H1 (cell line): ENCODE data around the gene MYO7B.

Source experiments
- ATF2 ChIP-seq: IDR thresholded peaks from 2 replicates; pipeline ENCODE4 v1.6.1; 2012; ENCODE audit warnings: low read length, inconsistent platforms
- CBX8 ChIP-seq: fragments of 300-800, 300-1000 bp; sonication (generic); IDR thresholded peaks from 2 replicates; pipeline ENCODE4 v1.7.1; 2016; ENCODE audit warnings: low read depth, low read length, borderline replicate concordance
- CEBPB ChIP-seq: IDR thresholded peaks from 2 replicates; pipeline ENCODE4 v1.6.1; 2012; ENCODE audit warnings: low read depth, low read length
- EGR1 ChIP-seq: IDR thresholded peaks from 2 replicates; pipeline ENCODE4 v1.6.1; 2011; ENCODE audit warnings: low read depth, low read length, borderline replicate concordance
- EZH2 ChIP-seq: fragments of 200-600 bp; sonication (generic); IDR thresholded peaks from 2 replicates; pipeline ENCODE4 v1.7.1; 2012; ENCODE audit warnings: low read depth, mild to moderate bottlenecking, moderate library complexity, low read length, inconsistent platforms; ENCODE audit not compliant: severe bottlenecking
- MAFK ChIP-seq: IDR thresholded peaks from 2 replicates; pipeline ENCODE4 v1.6.1; 2012; ENCODE audit warnings: low read depth, mild to moderate bottlenecking, improper control_type of control experiment, low read length
- NRF1 ChIP-seq: IDR thresholded peaks from 2 replicates; pipeline ENCODE4 v1.6.1; 2011; ENCODE audit warnings: mild to moderate bottlenecking, low read depth, low read length, improper control_type of control experiment
- POLR2A ChIP-seq, 2 experiments: IDR thresholded peaks; 1 replicate in 1 of 2; 2 replicates in 1 of 2; pipeline ENCODE4 v1.6.1; 2011; ENCODE audit warnings: low read depth in 2 of 2, low read length in 2 of 2, mild to moderate bottlenecking in 2 of 2; ENCODE audit errors: control extremely low read depth in 1 of 2
- RAD21 ChIP-seq, 2 experiments: IDR thresholded peaks in 1 of 2; conservative IDR thresholded peaks in 1 of 2; 2 replicates each; pipeline ENCODE4 v1.6.1; 2011; ENCODE audit warnings: low read depth in 2 of 2, low read length in 2 of 2, improper control_type of control experiment in 1 of 2, inconsistent platforms in 1 of 2, mild to moderate bottlenecking in 1 of 2, moderate library complexity in 1 of 2
- YY1 ChIP-seq: IDR thresholded peaks from 2 replicates; pipeline ENCODE4 v1.6.1; 2011; ENCODE audit warnings: low read depth, mild to moderate bottlenecking, low read length
- TF ChIP-seq, protein P1 (sequence below), 3 experiments: IDR thresholded peaks; 1 replicate in 2 of 3; 2 replicates in 1 of 3; pipeline versions ENCODE4 v1.5.1 to v1.6.1; 2011; ENCODE audit warnings: low read length in 3 of 3, mild to moderate bottlenecking in 3 of 3, inconsistent platforms in 2 of 3, low read depth in 1 of 3, moderate library complexity in 1 of 3; ENCODE audit not compliant: insufficient read depth in 1 of 3; ENCODE audit errors: control extremely low read depth in 1 of 3

GRCh38 chr2:127510073-127510472, 25.4 kb upstream of the MYO7B start:
- no peak for TF ChIP-seq POLR2A (IDR thresholded peaks at IDR 0.05; ENCODE audit: control extremely low read depth in 1 of 2, low read depth in 2 of 2, low read length in 2 of 2)
- no peak for TF ChIP-seq CBX8
- TF ChIP-seq, protein P1, sequence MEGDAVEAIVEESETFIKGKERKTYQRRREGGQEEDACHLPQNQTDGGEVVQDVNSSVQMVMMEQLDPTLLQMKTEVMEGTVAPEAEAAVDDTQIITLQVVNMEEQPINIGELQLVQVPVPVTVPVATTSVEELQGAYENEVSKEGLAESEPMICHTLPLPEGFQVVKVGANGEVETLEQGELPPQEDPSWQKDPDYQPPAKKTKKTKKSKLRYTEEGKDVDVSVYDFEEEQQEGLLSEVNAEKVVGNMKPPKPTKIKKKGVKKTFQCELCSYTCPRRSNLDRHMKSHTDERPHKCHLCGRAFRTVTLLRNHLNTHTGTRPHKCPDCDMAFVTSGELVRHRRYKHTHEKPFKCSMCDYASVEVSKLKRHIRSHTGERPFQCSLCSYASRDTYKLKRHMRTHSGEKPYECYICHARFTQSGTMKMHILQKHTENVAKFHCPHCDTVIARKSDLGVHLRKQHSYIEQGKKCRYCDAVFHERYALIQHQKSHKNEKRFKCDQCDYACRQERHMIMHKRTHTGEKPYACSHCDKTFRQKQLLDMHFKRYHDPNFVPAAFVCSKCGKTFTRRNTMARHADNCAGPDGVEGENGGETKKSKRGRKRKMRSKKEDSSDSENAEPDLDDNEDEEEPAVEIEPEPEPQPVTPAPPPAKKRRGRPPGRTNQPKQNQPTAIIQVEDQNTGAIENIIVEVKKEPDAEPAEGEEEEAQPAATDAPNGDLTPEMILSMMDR (IDR thresholded peaks at IDR 0.05; ENCODE audit: control extremely low read depth in 1 of 3, insufficient read depth in 1 of 3, low read depth in 1 of 3, low read length in 3 of 3) = no peak
- TF ChIP-seq NRF1 = no peak
- TF ChIP-seq YY1 = no peak
- TF ChIP-seq EZH2 = no peak
- TF ChIP-seq RAD21 (IDR thresholded peaks at IDR 0.05 in 1 of 2, conservative IDR thresholded peaks at IDR 0.05 in 1 of 2; ENCODE audit: low read depth in 2 of 2, low read length in 2 of 2) = no peak
- no peak for TF ChIP-seq ATF2
- TF ChIP-seq EGR1 = no peak
- no peak for TF ChIP-seq CEBPB
- TF ChIP-seq MAFK = no peak
